OCI-LY3 (cell line): ENCODE measurements around the gene SLC4A4.

ENCODE experiments used
- H2AFZ ChIP-seq: fragments of 200-600, 300-600 bp; shearing (Covaris generic); 2 replicates; pipeline ENCODE4 v1.6.0; 2014; ENCODE audit warnings: antibody characterized with exemption, low read depth, low read length
- H3K27ac ChIP-seq: fragments of 200-600, 300-600 bp; sonication (generic); 2 replicates; pipeline ENCODE4 v1.5.1; 2014; ENCODE audit warnings: mild to moderate bottlenecking, low read length, moderate library complexity, mixed read lengths
- H3K27me3 ChIP-seq: fragments of 200-600, 300-600 bp; sonication (generic); 2 replicates; pipeline ENCODE4 v1.6.1; 2014; ENCODE audit warnings: low read depth, low read length, mixed read lengths
- H3K36me3 ChIP-seq: fragments of 200-600, 300-600 bp; sonication (generic); replicated peaks from 2 replicates; pipeline ENCODE3; 2014; ENCODE audit warnings: low read depth, low read length, mixed read lengths
- H3K4me1 ChIP-seq: fragments of 300-600, 200-600 bp; sonication (generic); 2 replicates; pipeline ENCODE4 v1.6.1; 2014; ENCODE audit warnings: low read length, mixed read lengths
- H3K4me2 ChIP-seq: fragments of 200-600, 300-600 bp; sonication (generic); 2 replicates; pipeline ENCODE4 v1.6.1; 2014; ENCODE audit warnings: low read length, mixed read lengths
- H3K4me3 ChIP-seq: fragments of 300-600, 200-600 bp; sonication (generic); 2 replicates; pipeline ENCODE4 v1.5.1; 2014; ENCODE audit warnings: antibody characterized with exemption, mild to moderate bottlenecking, low read length, moderate library complexity
- H3K79me2 ChIP-seq: fragments of 300-600, 200-600 bp; shearing (Covaris generic); 2 replicates; pipeline ENCODE4 v1.6.1; 2014; ENCODE audit warnings: mild to moderate bottlenecking, low read length, mixed read lengths
- H3K9ac ChIP-seq: fragments of 300-600, 200-600 bp; shearing (Covaris generic); 2 replicates; pipeline ENCODE4 v1.6.0; 2014; ENCODE audit warnings: mild to moderate bottlenecking, low read length, moderate library complexity
- H3K9me3 ChIP-seq: fragments of 200-600, 300-600 bp; shearing (Covaris generic); 2 replicates; pipeline ENCODE4 v1.6.1; 2014; ENCODE audit warnings: low read length, mixed read lengths; ENCODE audit not compliant: insufficient read depth
- H4K20me1 ChIP-seq: fragments of 200-600, 300-600 bp; sonication (generic); 2 replicates; pipeline ENCODE4 v1.6.1; 2016; ENCODE audit warnings: low read length, mixed read lengths; ENCODE audit not compliant: insufficient read depth
- CTCF ChIP-seq: fragments of 200-600, 300-600 bp; sonication (generic); IDR thresholded peaks from 2 replicates; pipeline ENCODE4 v1.5.1; 2014; ENCODE audit warnings: antibody characterized with exemption, low read length, low read depth
- EZH2phosphoT487 ChIP-seq: fragments of 200-600 bp; shearing (Covaris generic); IDR thresholded peaks from 2 replicates; pipeline ENCODE4 v1.6.1; 2018; ENCODE audit warnings: antibody characterized with exemption, mixed run types, low read depth

The SLC4A4 gene

GRCh38 chr4:71473541-71474240, 134.9 kb downstream of the SLC4A4 start:
- no peak for TF ChIP-seq CTCF
- TF ChIP-seq EZH2phosphoT487: no peak
- Histone ChIP-seq H3K4me2 (no peak overlapping the region), H3K4me1 (no peaks in the 10 kb centered on the region), H3K27ac (no peak overlapping the region), H3K4me3 (no peak overlapping the region), H2AFZ (no peak overlapping the region), H3K79me2 (no peaks in the 10 kb centered on the region), H3K9ac (no peak overlapping the region), H3K9me3 (no peaks in the 10 kb centered on the region), H4K20me1 (no peaks in the 10 kb centered on the region), H3K27me3 (no peaks in the 10 kb centered on the region), H3K36me3 (no peaks in the 10 kb centered on the region)

- H3K36me3 ChIP-seq: no peaks in the 10 kb centered on the region
- no peak overlapping the region for H3K4me3 ChIP-seq
- no peaks in the 10 kb centered on the region for H3K79me2 ChIP-seq
- no peaks in the 10 kb centered on the region for H4K20me1 ChIP-seq
- H3K4me1 ChIP-seq: no peaks in the 10 kb centered on the region
- no peaks in the 10 kb centered on the region for H3K9me3 ChIP-seq
- no peak overlapping the region for H3K27ac ChIP-seq
- H3K4me2 ChIP-seq: no peak overlapping the region
- no peak overlapping the region for H2AFZ ChIP-seq
- H3K9ac ChIP-seq: no peak overlapping the region
- TF ChIP-seq EZH2phosphoT487 (no peak), CTCF (no peak)
- no peaks in the 10 kb centered on the region for H3K27me3 ChIP-seq
These were observed 135.9 kb downstream of the SLC4A4 start for GRCh38 chr4:71474731-71475130.

- Histone ChIP-seq H3K36me3 (no peaks in the 10 kb centered on the region), H3K9me3 (no peaks in the 10 kb centered on the region), H3K79me2 (no peaks in the 10 kb centered on the region), H2AFZ (no peak overlapping the region), H3K4me1 (no peaks in the 10 kb centered on the region), H4K20me1 (no peaks in the 10 kb centered on the region), H3K4me3 (no peak overlapping the region), H3K4me2 (no peak overlapping the region), H3K27me3 (no peaks in the 10 kb centered on the region), H3K9ac (no peak overlapping the region), H3K27ac (no peak overlapping the region)
- no peak for TF ChIP-seq EZH2phosphoT487
- TF ChIP-seq CTCF: no peak
These were observed 137.4 kb downstream of the SLC4A4 start for GRCh38 chr4:71476240-71476639.

- H3K79me2 ChIP-seq: no peaks in the 10 kb centered on the region
- no peak overlapping the region for H3K9ac ChIP-seq
- H3K4me1 ChIP-seq: no peaks in the 10 kb centered on the region
- no peak overlapping the region for H2AFZ ChIP-seq
- H3K4me2 ChIP-seq: no peak overlapping the region
- no peak overlapping the region for H3K4me3 ChIP-seq
- no peaks in the 10 kb centered on the region for H3K9me3 ChIP-seq
- TF ChIP-seq EZH2phosphoT487 (no peak), CTCF (no peak)
- no peaks in the 10 kb centered on the region for H4K20me1 ChIP-seq
- H3K36me3 ChIP-seq: no peaks in the 10 kb centered on the region
- no peak overlapping the region for H3K27ac ChIP-seq
- no peaks in the 10 kb centered on the region for H3K27me3 ChIP-seq
These were observed 147.9 kb downstream of the SLC4A4 start for GRCh38 chr4:71486550-71487343.
